IMR-90 (cell line): Measurements from ENCODE around the gene PARG. TPM values are rescaled to one million over a fixed set of nuclear protein-coding genes. Genes with fewer than 3 reads are reported as not detected.
"Not testable (repeated sequence)": the region's sequence is repeated elsewhere in the genome, so short reads cannot be mapped to it uniquely, and the experiment has no call there.

ENCODE experiments used
- ATAC-seq: fragments of 200-7000 bp; cut with Tn5 transposase; 2 replicates; pipeline ENCODE4 v1.9.1; 2020; ENCODE audit warnings: low read depth, mild to moderate bottlenecking, moderate library complexity
- BruUV-seq: library from RNA; stranded (reverse); fragments of 400-500 nt; replicated peaks from 2 replicates; lab custom pipeline; 2021; lab: Mats Ljungman, UMichigan
- CTCF ChIA-PET: fragments of 300-600 bp; formaldehyde crosslinking; extraction: SDS; loops from one replicate; lab custom pipeline; 2021; ENCODE audit warnings: antibody characterized with exemption; lab: Yijun Ruan, JAX
- POLR2A ChIA-PET: fragments of 300-600 bp; sonication (Branson Sonifier 250); formaldehyde crosslinking; loops from one replicate; lab custom pipeline; 2022; ENCODE audit warnings: antibody characterized with exemption; ENCODE audit not compliant: unreplicated experiment; lab: Charles Lee
- DNase-seq: peaks from one replicate; pipeline ENCODE4 v3.0.0; 2013
- H2AFZ ChIP-seq: replicated peaks from 2 replicates; pipeline ENCODE3; 2013; ENCODE audit warnings: low read length, mild to moderate bottlenecking; ENCODE audit not compliant: poor library complexity
- H2AK5ac ChIP-seq: 2 replicates; pipeline ENCODE4 v1.6.1; 2013; ENCODE audit warnings: low read depth, low read length, inconsistent platforms
- H2AK9ac ChIP-seq: replicated peaks from 2 replicates; pipeline ENCODE3; 2013; ENCODE audit warnings: mild to moderate bottlenecking, low read depth, low read length, moderate library complexity; ENCODE audit not compliant: poor library complexity
- H2BK120ac ChIP-seq: 2 replicates; pipeline ENCODE4 v1.6.1; 2013; ENCODE audit warnings: low read depth, low read length, inconsistent platforms
- H2BK15ac ChIP-seq: 3 replicates; pipeline ENCODE4 v1.6.1; 2013; ENCODE audit warnings: low read depth, low read length, inconsistent platforms
- H2BK20ac ChIP-seq: 2 replicates; pipeline ENCODE4 v1.6.1; 2013; ENCODE audit warnings: low read depth, mild to moderate bottlenecking, inconsistent platforms, low read length, moderate library complexity
- H2BK5ac ChIP-seq: 2 replicates; pipeline ENCODE4 v1.6.1; 2013; ENCODE audit warnings: mild to moderate bottlenecking, low read depth, low read length, inconsistent platforms; ENCODE audit not compliant: poor library complexity, severe bottlenecking
- H3K14ac ChIP-seq: replicated peaks from 2 replicates; pipeline ENCODE4 v1.6.1; 2013; ENCODE audit warnings: low read depth, low read length, inconsistent platforms
- H3K18ac ChIP-seq: 2 replicates; pipeline ENCODE4 v1.6.1; 2013; ENCODE audit warnings: low read depth, low read length, control low read depth
- H3K23ac ChIP-seq: 2 replicates; pipeline ENCODE4 v1.6.1; 2013; ENCODE audit warnings: low read depth, low read length, inconsistent platforms
- H3K27ac ChIP-seq: 2 replicates; pipeline ENCODE4 v1.5.1; 2013; ENCODE audit warnings: mild to moderate bottlenecking, control low read depth, low read length; ENCODE audit not compliant: insufficient read depth
- H3K27me3 ChIP-seq: 2 replicates; pipeline ENCODE4 v1.6.1; 2013; ENCODE audit warnings: low read length; ENCODE audit not compliant: control insufficient read depth, insufficient read depth
- H3K36me3 ChIP-seq: 2 replicates; pipeline ENCODE4 v1.6.1; 2013; ENCODE audit warnings: low read length, mixed read lengths; ENCODE audit not compliant: control insufficient read depth, insufficient read depth
- H3K4ac ChIP-seq: 2 replicates; pipeline ENCODE4 v1.6.1; 2013; ENCODE audit warnings: low read depth, low read length, inconsistent platforms
- H3K4me1 ChIP-seq: 2 replicates; pipeline ENCODE4 v1.6.1; 2013; ENCODE audit warnings: low read length, mixed read lengths; ENCODE audit not compliant: control insufficient read depth, insufficient read depth
- H3K4me2 ChIP-seq: 2 replicates; pipeline ENCODE4 v1.6.1; 2013; ENCODE audit warnings: low read depth, mild to moderate bottlenecking, control low read depth, low read length, moderate library complexity
- H3K4me3 ChIP-seq: 2 replicates; pipeline ENCODE4 v1.5.1; 2013; ENCODE audit warnings: low read depth, mild to moderate bottlenecking, control low read depth, low read length, moderate library complexity; ENCODE audit not compliant: insufficient read depth
- H3K56ac ChIP-seq: 2 replicates; pipeline ENCODE4 v1.6.1; 2013; ENCODE audit warnings: low read length, inconsistent platforms; ENCODE audit not compliant: insufficient read depth; ENCODE audit errors: extremely low read depth
- H3K79me1 ChIP-seq, 2 experiments: 2 replicates each; pipeline ENCODE4 v1.6.1; 2013; ENCODE audit warnings: low read length in 2 of 2, inconsistent platforms in 1 of 2, low read depth in 1 of 2
- H3K9ac ChIP-seq: 2 replicates; pipeline ENCODE4 v1.6.1; 2013; ENCODE audit warnings: low read depth, low read length, control low read depth
- H3K9me1 ChIP-seq: 2 replicates; pipeline ENCODE4 v1.6.1; 2013; ENCODE audit warnings: low read length, inconsistent platforms; ENCODE audit not compliant: insufficient read depth
- H3K9me3 ChIP-seq: 2 replicates; pipeline ENCODE4 v1.6.1; 2013; ENCODE audit warnings: low read length; ENCODE audit not compliant: control insufficient read depth, insufficient read depth
- H4K20me1 ChIP-seq: 2 replicates; pipeline ENCODE4 v1.6.1; 2013; ENCODE audit warnings: low read length, inconsistent platforms; ENCODE audit not compliant: insufficient read depth
- H4K5ac ChIP-seq: 2 replicates; pipeline ENCODE4 v1.6.1; 2013; ENCODE audit warnings: mild to moderate bottlenecking, low read depth, low read length, control low read depth
- H4K8ac ChIP-seq, 2 experiments: 2 replicates each; pipeline ENCODE4 v1.6.1; 2013; ENCODE audit warnings: low read depth in 2 of 2, low read length in 2 of 2, control low read depth in 1 of 2, inconsistent platforms in 1 of 2
- H4K91ac ChIP-seq: 2 replicates; pipeline ENCODE4 v1.6.1; 2013; ENCODE audit warnings: low read depth, low read length, inconsistent platforms; ENCODE audit not compliant: insufficient read depth
- WGBS, 2 experiments: methylation state at CpG; one replicate each; pipeline versions ENCODE4 v1.1.5 to v1.1.7; 2013; ENCODE audit warnings: missing lambda C conversion rate in 2 of 2; ENCODE audit not compliant: insufficient read length in 1 of 2; ENCODE audit errors: extremely low coverage in 2 of 2; 5-methylcytosine and 5-hydroxymethylcytosine counted together
- dilution Hi-C: fragments of 300-500 bp; cut with HindIII; formaldehyde crosslinking; loops from one replicate; pipeline ENCODE4 v1.14.3; 2018; ENCODE audit warnings: low sequenced_read_pairs; ENCODE audit not compliant: unreplicated experiment
- in situ Hi-C: fragments of 300-500 bp; cut with MboI; formaldehyde crosslinking; loops from 3 replicates; pipeline ENCODE4 v1.14.3; 2019; ENCODE audit warnings: low sequenced_read_pairs, inconsistent platforms, mixed read lengths
- intact Hi-C: fragments of 100-400 bp; cut with micrococcal nuclease; formaldehyde crosslinking; loops from 2 replicates; pipeline ENCODE4 v1.10.0; 2022
- polyA plus RNA-seq, 3 experiments: library from polyadenylated mRNA; depleted of rRNA; stranded (reverse); fragments of >200 nt; gene quantifications; 2 replicates each; pipeline ENCODE4 v1.2.3, GENCODE V29; 2012; ENCODE audit warnings: low replicate concordance in 1 of 3
- total RNA-seq: library from RNA; depleted of rRNA; stranded (reverse); fragments of >200 nt; gene quantifications from 2 replicates; pipeline ENCODE4 v1.2.3, GENCODE V29; 2012

The PARG gene
- total and polyA plus RNA-seq, 2 of the 4 experiments (the other 2 are of a cell fraction): 8.6 to 24.4 TPM

DNA sequence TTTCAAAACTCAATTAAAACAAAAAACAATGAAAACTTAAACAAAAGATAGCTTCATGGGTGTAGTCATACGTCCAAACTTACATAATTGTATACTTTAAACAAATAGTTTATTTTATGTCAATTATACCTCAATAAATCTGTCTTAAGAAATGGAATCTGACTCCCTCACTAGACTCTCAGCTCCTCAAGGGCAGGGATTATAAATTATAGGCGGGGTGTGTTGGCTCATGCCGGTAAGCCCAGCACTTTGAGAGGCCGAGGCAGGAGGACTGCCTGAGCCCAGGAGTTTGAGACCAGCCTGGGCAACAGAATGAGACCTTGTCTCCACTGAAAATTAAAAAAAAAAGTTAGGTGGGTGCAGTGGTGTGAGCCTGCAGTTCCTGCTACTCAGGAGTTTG is 92.3 kb downstream of the PARG start:
- H2BK20ac ChIP-seq, H3K18ac ChIP-seq, H2BK15ac ChIP-seq, intact Hi-C loops, H3K4ac ChIP-seq, H2AK5ac ChIP-seq, H4K8ac ChIP-seq, CTCF ChIA-PET, H4K20me1 ChIP-seq, in situ Hi-C loops, DNase-seq, H2BK120ac ChIP-seq, H3K56ac ChIP-seq, H2AFZ ChIP-seq, dilution Hi-C loops, H3K4me2 ChIP-seq, H3K9me3 ChIP-seq, H3K14ac ChIP-seq, ATAC-seq, H3K23ac ChIP-seq, H2AK9ac ChIP-seq, H4K91ac ChIP-seq, H3K36me3 ChIP-seq, H3K9ac ChIP-seq, H4K5ac ChIP-seq, H3K27ac ChIP-seq, H2BK5ac ChIP-seq, H3K79me1 ChIP-seq, H3K4me1 ChIP-seq, H3K4me3 ChIP-seq, H3K27me3 ChIP-seq, POLR2A ChIA-PET, BruUV-seq, H3K9me1 ChIP-seq: not testable (repeated sequence)
- no CpG with 5 or more reads among the region's 4 CpGs for WGBS, 2 experiments
